Activated naive CD8-positive, alpha-beta T cell treated with anti-CD3 and anti-CD28 coated beads, Interleukin-2, amount 50 U/mL, for 24 hours (primary cell): Measurements from ENCODE around the gene KIF23.
"Not testable (repeated sequence)": the region's sequence is repeated elsewhere in the genome, so short reads cannot be mapped to it uniquely, and the experiment has no call there.

Experiments
- ATAC-seq: fragments of 150-1000 bp; cut with Tn5 transposase; one replicate; pipeline ENCODE4 v1.10.0; 2021
- DNase-seq: peaks from one replicate; pipeline ENCODE4 v3.0.0; 2021
- H3K27ac Mint-ChIP-seq: one replicate; pipeline ENCODE4 v1.8.0; 2021; ENCODE audit warnings: mild to moderate bottlenecking, mixed read lengths
- H3K27me3 Mint-ChIP-seq: one replicate; pipeline ENCODE4 v1.8.0; 2021; ENCODE audit warnings: mixed read lengths
- H3K36me3 Mint-ChIP-seq: one replicate; pipeline ENCODE4 v1.8.0; 2021; ENCODE audit warnings: low read depth, mixed read lengths
- H3K4me1 Mint-ChIP-seq: one replicate; pipeline ENCODE4 v1.8.0; 2021; ENCODE audit warnings: mixed read lengths
- H3K4me3 Mint-ChIP-seq: one replicate; pipeline ENCODE4 v1.8.0; 2021; ENCODE audit warnings: mild to moderate bottlenecking, moderate library complexity, mixed read lengths
- H3K9me3 Mint-ChIP-seq: one replicate; pipeline ENCODE4 v1.8.0; 2021; ENCODE audit warnings: mixed read lengths

Gene KIF23

DNA sequence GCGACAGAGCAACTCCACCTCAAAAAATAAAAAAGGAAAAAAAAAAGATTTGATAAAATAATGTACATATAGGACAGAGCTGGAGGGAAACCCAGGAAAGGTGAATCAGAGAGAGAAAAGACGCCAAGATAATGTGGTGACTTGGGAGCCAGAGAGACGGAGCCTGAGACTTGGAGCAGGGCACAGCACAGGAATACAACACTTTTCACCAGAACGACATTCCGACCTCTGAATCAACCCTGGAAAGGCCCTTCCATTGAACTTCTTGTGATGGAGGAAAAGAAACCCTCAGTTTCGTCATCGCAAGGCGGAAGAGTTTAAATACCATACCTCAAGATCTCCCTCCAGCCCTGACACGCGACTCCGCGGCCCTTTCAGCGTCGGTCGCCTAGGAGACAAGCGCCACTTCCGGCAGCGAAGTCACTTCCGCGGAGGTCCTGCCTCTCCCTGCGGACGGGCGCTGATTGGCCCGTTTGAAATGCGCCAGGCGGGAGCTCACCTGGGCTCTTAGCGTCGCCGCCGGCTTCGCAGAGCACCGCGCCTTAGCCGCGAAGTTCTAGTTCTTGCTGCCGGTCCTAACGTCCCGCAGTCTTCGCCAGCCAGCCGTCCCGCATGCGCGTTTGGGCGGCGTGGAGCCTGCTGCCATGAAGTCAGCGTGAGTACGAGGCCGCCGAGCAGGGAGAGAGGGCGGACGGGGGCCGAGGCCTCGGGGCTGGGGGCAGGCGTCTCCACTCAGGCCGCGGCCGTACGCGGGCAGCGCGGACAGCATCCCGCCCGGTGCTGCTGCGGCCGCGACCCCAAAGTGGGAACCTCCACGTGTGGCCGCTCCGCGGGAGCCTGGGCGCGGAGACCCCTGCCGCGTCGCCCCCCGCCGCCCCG lies at the start of gene KIF23:
Gene KIF23, plus strand, starts transcription at position 528 of the 879 bp plus-strand sequence. Its CDS starts 117 bp downstream, at position 645.
- Mint-ChIP-seq H3K4me3 (peak within 1 kb of the TSS; percentile 89), H3K4me1 (peaks cover 20% of the 10 kb centered on the region), H3K36me3 (peaks cover 30% of the 10 kb centered on the region), H3K9me3 (no peaks in the 10 kb centered on the region), H3K27me3 (peaks cover 10% of the 10 kb centered on the region), H3K27ac (peak within 1 kb of the TSS; percentile 77)
- peak; percentile 93 for ATAC-seq
- peak; percentile 90 for DNase-seq

DNA sequence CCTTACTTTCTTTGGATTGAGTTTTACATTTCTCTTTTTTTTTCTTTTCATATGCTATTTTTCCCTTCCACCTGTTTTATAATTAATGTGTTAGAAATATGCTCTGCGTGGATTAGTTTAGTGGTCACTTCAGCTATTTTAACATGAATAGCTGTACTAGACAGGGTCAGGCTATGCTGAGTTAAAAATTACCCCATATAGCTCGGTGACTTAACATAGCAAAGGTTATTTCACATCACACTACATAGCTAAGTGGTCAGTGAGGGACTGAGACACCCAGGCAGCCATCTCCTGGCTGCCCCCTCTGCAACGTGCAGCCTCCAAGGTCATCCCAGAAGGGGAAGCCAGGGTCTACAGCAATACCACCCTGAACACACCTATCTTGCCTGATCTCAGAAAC lies 46.9 kb upstream of the KIF23 start:
- Mint-ChIP-seq H3K4me3 (no peak overlapping the region), H3K27me3 (peaks cover 2% of the 10 kb centered on the region)
- no peak for DNase-seq

DNA sequence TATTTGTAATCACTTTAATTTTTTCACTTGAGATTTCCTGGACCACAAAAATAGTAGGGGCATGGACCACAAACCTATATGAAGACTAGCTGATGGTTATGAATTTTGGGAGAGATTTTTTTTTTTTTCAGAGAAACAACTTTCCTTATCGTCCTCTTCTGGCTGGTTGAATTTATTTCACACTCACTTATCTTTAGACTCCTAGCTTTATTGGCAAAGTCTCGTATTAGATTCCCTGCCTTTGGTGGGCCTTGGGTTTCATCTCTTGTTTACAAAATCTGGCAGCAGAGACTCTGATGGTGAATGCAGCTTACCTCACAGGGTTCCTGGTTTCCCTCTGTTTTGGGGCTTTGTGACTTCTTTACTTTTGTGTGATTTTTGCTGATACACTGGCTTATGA lies 44.5 kb upstream of the KIF23 start:
- H3K27ac Mint-ChIP-seq = no peak overlapping the region
- no peaks in the 10 kb centered on the region for H3K36me3 Mint-ChIP-seq
- H3K9me3 Mint-ChIP-seq = no peaks in the 10 kb centered on the region
- no peak for DNase-seq
- H3K4me1 Mint-ChIP-seq = no peaks in the 10 kb centered on the region
- H3K4me3 Mint-ChIP-seq = no peak overlapping the region
- H3K27me3 Mint-ChIP-seq = peaks cover 3% of the 10 kb centered on the region
- no peak for ATAC-seq

More for the DNA sequence above, 46.9 kb upstream of the KIF23 start:
- Mint-ChIP-seq H3K4me1 (no peaks in the 10 kb centered on the region), H3K27ac (no peak overlapping the region), H3K9me3 (no peaks in the 10 kb centered on the region), H3K36me3 (no peaks in the 10 kb centered on the region)
- ATAC-seq = no peak

DNA sequence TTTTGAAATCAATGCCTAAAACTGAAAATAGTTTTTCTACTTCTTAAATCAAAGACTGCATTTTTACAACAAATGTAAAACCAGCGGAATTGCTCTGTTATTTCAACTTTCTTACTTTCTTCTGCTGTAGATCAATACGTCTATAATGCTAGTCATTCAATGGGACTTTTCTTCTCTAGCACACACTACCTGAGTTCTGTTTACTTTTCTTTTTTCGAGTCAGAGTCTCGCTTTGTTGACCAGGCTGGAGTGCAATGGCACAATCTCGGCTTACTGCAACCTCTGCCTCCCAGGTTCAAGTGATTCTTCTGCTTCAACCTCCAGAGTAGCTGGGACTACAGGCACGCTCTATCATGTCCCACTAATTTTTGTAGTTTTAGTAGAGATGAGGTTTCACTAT lies 40.7 kb upstream of the KIF23 start:
- ATAC-seq = no peak
- Mint-ChIP-seq H3K4me1 (no peaks in the 10 kb centered on the region), H3K27me3 (peaks cover 6% of the 10 kb centered on the region), H3K4me3 (no peak overlapping the region), H3K9me3 (no peaks in the 10 kb centered on the region), H3K27ac (no peak overlapping the region), H3K36me3 (no peaks in the 10 kb centered on the region)
- DNase-seq = no peak

DNA sequence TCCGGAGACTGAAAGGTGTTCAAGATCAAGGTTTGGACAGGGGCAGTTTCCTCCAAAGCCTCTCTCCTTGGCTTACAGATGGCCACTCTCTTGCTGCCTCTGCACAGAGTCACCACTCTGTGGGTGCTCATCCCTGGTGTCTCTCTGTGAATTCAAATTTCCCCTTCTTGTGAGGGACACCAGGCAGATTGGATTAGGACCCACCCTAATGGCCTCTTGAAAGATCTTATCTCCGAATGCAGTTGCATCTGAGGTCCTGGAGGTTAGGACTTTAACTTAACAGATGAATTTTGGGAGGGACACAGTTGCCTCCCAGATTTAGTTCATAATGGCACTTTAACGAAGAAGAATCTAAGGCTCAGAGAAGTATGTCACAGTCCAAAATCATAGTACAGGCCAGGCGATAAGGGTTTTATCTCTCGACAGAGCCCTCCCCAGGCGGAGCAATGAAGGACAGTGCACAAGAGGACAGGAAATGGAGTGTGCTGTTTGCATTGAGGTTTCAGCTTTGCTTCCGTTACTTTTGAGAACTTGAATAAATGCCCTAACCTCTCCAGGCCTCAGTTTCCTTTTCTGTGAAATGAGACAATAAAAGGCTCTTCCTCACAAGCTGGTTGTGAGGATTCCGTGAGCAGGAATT lies 38.9 kb upstream of the KIF23 start:
- Mint-ChIP-seq H3K4me3 (no peak overlapping the region), H3K9me3 (no peaks in the 10 kb centered on the region), H3K27me3 (peaks cover 10% of the 10 kb centered on the region), H3K27ac (no peak overlapping the region), H3K4me1 (no peaks in the 10 kb centered on the region), H3K36me3 (no peaks in the 10 kb centered on the region)
- no peak for DNase-seq
- no peak for ATAC-seq

DNA sequence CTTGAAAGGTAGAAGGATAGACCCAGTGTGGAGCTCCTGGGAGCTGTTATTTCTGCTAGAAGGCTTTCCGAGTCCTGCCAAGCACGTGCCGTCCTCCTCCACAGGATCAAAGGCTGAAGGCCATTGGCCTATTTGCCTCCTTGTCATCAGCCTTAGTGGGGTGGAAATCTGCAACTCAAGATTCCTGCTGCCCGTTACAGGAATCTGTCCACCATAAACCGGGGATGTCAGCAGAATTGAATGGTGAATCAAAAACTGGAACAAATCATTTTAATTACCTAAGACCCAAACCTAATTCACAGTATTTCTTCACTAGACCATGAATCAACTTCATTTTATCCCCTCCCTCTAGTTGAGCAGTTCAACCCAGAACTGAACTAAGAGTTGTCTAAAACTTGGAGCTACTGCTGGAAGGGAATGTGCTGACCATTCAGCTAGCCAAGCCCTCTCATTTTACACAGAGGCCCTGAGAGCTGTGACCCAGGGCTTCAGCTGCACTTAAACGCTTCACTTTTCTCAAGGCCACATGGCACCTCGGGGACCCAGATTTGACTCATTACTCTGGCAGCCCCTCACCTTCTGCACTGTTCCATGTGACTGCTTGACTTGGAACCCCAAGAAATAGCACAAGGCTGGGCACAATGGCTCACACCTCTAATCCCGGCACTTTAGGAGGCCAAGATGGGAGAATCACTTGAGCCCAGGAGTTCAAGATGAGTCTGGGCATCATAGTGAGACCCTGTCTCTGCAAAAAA lies 36.8 kb upstream of the KIF23 start:
- H3K4me1 Mint-ChIP-seq = no peaks in the 10 kb centered on the region
- DNase-seq (no peak), ATAC-seq (no peak)
- no peak overlapping the region for H3K27ac Mint-ChIP-seq
- no peak overlapping the region for H3K4me3 Mint-ChIP-seq
- no peaks in the 10 kb centered on the region for H3K36me3 Mint-ChIP-seq
- H3K27me3 Mint-ChIP-seq = peaks cover 14% of the 10 kb centered on the region
- H3K9me3 Mint-ChIP-seq = no peaks in the 10 kb centered on the region

DNA sequence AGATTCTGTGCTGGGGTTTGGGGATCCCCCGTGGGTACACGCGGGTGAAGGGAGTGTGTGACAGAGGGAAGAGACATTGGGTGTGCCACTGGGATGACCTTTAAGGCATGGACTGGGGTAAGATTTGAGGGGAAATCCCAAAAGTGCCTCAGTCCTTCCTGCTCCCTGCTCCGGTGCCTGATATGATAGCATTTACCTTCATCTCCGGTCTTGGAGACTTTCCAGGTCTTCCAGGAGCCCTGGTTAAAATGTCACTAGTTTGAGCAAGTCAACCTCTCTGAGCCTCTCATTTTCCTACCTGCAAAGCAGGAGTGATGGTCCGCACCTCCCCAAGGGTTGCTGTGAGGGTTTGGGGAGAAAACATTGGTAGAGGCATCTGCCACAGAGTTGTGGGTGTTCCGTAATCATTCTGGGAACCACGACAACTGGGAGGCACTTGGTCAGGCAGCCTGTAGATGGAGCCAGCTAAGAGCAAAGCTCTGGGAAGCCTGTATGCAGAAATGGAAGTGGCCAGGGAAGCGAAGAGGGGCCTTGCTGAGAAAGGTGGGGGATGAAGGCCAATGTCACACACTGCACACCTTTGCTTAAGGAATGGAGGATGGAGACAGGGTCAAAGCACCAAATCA lies 33.9 kb upstream of the KIF23 start:
- H3K27ac Mint-ChIP-seq = no peak overlapping the region
- no peaks in the 10 kb centered on the region for H3K36me3 Mint-ChIP-seq
- no peak overlapping the region for H3K4me3 Mint-ChIP-seq
- H3K27me3 Mint-ChIP-seq = peaks cover 11% of the 10 kb centered on the region
- no peaks in the 10 kb centered on the region for H3K4me1 Mint-ChIP-seq
- H3K9me3 Mint-ChIP-seq = no peaks in the 10 kb centered on the region
- no peak for DNase-seq
- no peak for ATAC-seq

DNA sequence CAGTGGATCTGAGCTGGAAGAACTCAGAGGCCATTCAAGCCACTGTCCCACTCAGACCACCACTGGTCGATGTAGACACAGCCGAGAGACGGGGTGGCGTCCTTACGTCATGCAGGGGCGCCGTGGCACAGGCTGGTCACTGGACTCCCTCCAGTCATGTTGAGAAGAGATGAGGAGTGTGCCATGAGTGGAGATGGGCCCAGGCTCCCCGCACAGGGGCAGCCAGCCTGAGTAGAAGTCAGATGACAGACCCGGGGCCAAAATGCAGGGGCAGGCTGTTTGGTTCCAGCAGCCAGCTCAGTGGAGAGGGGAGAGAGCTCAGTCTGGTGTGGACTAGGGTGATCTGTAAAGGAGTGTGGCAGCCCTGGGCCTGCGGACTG lies 33.4 kb upstream of the KIF23 start:
- Mint-ChIP-seq H3K36me3 (no peaks in the 10 kb centered on the region), H3K4me3 (no peak overlapping the region), H3K27me3 (peaks cover 11% of the 10 kb centered on the region), H3K4me1 (no peaks in the 10 kb centered on the region), H3K27ac (no peak overlapping the region), H3K9me3 (no peaks in the 10 kb centered on the region)
- DNase-seq (no peak), ATAC-seq (no peak)

DNA sequence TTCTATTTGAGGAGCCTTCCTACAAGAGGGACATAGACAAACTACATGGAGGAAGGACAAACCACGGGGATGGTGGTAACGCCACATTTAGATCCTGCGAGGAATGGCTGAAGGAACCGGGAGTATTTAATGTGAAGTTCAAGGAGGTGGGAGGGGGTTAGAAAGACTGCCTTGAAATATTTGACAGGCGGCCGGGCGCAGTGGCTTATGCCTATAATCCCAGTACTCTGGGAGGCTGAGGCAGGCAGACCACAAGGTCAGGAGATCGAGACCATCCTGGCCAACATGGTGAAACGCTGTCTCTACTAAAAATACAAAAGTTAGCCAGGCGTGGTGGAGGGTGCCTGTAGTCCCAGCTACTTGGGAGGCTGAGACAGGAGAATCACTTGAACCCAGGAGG lies 32.0 kb upstream of the KIF23 start:
- not testable (repeated sequence) for H3K27me3 Mint-ChIP-seq, H3K4me1 Mint-ChIP-seq, DNase-seq, H3K4me3 Mint-ChIP-seq, H3K36me3 Mint-ChIP-seq, H3K9me3 Mint-ChIP-seq, ATAC-seq, H3K27ac Mint-ChIP-seq

DNA sequence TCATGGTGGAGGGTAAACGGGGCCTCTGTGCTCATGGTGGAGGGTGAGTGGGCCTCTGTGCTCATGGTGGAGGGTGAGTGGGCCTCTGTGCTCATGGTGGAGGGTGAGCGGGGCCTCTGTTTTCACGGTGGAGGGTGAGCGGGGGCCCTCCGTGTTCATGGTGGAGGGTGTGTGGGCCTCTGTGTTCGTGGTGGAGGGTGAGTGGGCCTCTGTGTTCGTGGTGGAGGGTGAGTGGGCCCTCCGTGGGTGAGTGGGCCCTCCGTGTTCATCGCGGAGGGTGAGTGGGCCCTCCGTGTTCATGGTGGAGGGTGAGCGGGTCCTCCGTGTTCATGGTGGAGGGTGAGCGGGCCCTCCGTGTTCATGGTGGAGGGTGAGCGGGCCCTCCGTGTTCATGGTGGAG lies 30.1 kb upstream of the KIF23 start:
- not testable (repeated sequence) for H3K36me3 Mint-ChIP-seq, H3K27me3 Mint-ChIP-seq, H3K9me3 Mint-ChIP-seq, H3K4me1 Mint-ChIP-seq, H3K27ac Mint-ChIP-seq, DNase-seq, ATAC-seq, H3K4me3 Mint-ChIP-seq

DNA sequence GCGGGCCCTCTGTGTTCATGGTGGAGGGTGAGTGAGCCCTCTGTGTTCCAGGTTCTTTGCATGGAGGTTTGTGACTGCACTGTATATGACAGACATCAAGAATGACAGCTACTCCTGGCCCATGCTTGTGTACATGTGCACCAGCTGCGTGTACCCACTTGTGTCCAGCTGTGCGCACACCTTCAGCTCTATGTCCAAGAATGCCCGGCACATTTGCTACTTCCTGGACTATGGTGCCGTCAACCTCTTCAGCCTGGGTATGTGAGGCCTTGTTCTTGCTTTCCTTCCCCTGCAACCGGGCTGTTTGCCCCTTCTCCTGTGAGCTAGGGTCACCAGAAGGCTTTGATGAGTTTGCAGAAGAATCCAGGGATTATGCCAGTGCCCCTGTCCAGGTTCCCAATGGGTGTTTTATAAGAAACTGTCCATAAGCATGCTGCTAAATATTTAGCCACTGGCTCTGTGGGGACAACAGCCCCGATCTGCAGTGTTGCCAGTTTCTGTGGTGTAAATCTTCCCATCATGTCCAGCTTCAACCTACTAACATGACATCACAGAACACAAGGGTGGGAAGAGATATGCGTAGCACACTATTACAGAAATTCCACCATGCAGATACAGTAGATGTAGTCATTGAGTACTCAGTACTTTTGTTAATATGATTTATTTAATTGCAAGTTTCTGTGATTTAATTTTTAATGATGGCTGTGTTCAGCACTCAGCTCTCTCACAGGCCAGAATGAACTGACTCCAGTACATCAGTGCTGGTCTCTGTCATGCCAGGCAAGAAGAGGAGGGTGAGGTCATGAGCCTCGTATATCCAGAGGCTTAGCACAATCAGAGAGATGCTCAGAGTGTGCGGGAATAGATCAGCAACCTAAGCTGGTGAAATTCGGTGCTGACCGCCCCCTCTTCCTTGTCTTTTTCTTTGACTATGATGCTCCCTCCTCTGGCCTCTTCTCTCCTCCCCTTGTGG lies 29.2 kb upstream of the KIF23 start:
- Mint-ChIP-seq H3K27me3 (peaks cover 3% of the 10 kb centered on the region), H3K36me3 (no peaks in the 10 kb centered on the region), H3K27ac (no peak overlapping the region), H3K4me3 (no peak overlapping the region), H3K4me1 (no peaks in the 10 kb centered on the region), H3K9me3 (no peaks in the 10 kb centered on the region)
- ATAC-seq (no peak), DNase-seq (no peak)

DNA sequence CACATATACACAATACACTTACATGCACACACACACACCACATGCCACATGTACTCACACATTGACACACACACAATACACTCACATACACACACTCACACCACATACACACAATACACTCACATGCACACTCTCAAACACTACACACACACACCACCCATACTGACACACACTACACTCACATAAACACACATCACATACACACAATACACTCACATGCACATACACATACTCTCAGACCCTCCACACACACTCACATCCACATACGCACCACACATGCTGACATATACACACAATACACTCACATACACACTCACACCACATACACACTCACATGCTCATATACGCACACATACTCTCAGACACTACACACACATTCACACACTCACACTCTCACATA lies 28.3 kb upstream of the KIF23 start:
- H3K27ac Mint-ChIP-seq = no peak overlapping the region
- H3K4me1 Mint-ChIP-seq = no peaks in the 10 kb centered on the region
- no peaks in the 10 kb centered on the region for H3K36me3 Mint-ChIP-seq
- ATAC-seq (no peak), DNase-seq (no peak)
- H3K9me3 Mint-ChIP-seq = no peaks in the 10 kb centered on the region
- H3K4me3 Mint-ChIP-seq = no peak overlapping the region
- peaks cover under 1% of the 10 kb centered on the region for H3K27me3 Mint-ChIP-seq

DNA sequence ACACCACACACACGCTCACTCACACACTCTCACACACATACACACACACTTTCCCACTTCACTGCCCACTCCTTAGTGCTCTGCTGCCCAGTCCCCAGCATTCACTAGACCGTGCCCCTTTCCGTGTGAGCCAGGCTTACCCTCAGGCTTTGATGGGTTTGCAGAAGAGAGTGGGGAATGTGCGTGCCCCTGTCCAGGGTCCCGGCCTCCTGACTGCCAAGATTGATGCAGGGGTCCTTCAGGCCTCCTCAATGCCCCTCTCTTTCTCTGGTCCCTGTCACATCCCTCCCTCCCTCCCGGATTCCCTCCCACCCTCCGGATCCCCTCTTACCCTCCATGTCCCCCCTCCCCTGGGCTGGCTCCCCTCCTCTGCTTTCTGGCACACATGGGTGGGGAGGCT lies 27.9 kb upstream of the KIF23 start:
- H3K27ac Mint-ChIP-seq = no peak overlapping the region
- no peaks in the 10 kb centered on the region for H3K9me3 Mint-ChIP-seq
- ATAC-seq (no peak), DNase-seq (no peak)
- no peaks in the 10 kb centered on the region for H3K4me1 Mint-ChIP-seq
- H3K27me3 Mint-ChIP-seq = no peaks in the 10 kb centered on the region
- H3K4me3 Mint-ChIP-seq = no peak overlapping the region
- H3K36me3 Mint-ChIP-seq = no peaks in the 10 kb centered on the region
